GM19452 (cell line): ENCODE results near the gene RANBP3L.
"Not testable (repeated sequence)": the region's sequence is repeated elsewhere in the genome, so short reads cannot be mapped to it uniquely, and the experiment has no call there.

ENCODE experiments used
- ATAC-seq: cut with Tn5 transposase; IDR thresholded peaks from one replicate; pipeline ENCODE4 v1.9.1; 2021; ENCODE audit not compliant: unreplicated experiment

The RANBP3L gene, protein sequence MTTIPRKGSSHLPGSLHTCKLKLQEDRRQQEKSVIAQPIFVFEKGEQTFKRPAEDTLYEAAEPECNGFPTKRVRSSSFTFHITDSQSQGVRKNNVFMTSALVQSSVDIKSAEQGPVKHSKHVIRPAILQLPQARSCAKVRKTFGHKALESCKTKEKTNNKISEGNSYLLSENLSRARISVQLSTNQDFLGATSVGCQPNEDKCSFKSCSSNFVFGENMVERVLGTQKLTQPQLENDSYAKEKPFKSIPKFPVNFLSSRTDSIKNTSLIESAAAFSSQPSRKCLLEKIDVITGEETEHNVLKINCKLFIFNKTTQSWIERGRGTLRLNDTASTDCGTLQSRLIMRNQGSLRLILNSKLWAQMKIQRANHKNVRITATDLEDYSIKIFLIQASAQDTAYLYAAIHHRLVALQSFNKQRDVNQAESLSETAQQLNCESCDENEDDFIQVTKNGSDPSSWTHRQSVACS

GRCh38 chr5:36301858-36302603 is at the start of gene RANBP3L:
Gene RANBP3L (minus strand): TSS chr5:36301902. CDS start chr5:36301416, 486 bp downstream.
- no peak for ATAC-seq

- no peak for ATAC-seq
Measured at GRCh38 chr5:36346896-36347690, 45.4 kb upstream of the RANBP3L start.

GRCh38 chr5:36344899-36345298 is 43.2 kb upstream of the RANBP3L start:
- ATAC-seq, result no peak

DNA sequence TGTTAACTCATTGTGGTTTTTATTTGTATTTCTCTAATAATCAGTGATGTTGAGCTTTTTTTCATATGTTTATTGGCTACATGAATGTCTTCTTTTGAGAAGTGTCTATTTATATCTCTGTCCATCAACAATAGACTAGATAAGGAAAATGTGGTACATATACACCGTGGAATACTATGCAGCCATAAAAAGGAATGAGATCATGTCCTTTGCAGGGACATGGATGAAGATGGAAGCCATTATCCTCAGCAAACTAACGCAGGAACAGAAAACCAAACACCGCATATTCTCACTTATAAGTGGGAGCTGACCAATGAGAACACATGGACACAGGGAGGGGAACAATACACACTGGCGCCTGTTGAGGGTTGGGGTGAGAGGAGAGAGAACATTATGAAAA is 40.0 kb upstream of the RANBP3L start:
- not testable (repeated sequence) for ATAC-seq

DNA sequence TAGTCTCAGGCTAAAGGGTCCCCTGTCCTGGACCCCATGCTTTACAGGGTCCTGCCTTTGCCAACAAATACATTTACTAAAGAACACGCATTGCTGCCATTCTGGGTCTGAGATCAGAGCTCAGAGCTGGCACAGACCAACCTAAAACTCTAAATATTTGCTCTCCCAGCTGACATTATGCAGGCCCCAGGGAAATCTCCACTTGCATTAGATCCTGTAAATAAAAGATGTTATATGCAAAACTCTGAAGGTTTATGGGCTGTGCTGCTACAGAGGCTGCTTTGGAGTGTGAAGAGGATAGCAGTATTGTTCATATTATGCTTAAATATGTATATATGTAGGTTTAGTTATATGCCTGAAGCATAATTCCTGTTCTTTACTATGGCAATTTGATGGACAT is 35.9 kb upstream of the RANBP3L start:
- no peak for ATAC-seq

GRCh38 chr5:36334315-36334714 is 32.6 kb upstream of the RANBP3L start:
- ATAC-seq, result no peak

DNA sequence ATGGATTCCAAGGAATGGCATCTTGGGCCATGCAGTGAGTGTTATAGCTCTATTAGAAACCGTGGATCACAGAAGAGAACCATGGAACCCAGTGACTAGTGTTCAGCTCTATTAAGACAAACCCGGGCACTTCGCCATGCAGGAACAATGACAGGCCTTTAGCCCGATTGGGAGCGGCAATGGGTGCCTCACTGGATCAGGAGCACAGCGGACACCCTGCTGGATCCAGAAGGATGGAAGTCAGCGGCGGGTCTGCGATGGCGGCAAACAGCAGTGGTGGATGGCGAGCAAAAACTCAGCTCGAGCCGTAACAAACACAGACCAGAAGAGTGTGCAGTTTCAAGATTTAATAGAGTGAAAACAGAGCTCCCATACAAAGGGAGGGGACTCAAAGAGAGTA is 31.0 kb upstream of the RANBP3L start:
- not testable (repeated sequence) for ATAC-seq

GRCh38 chr5:36325196-36325595 is 23.5 kb upstream of the RANBP3L start:
- no peak for ATAC-seq

GRCh38 chr5:36323926-36324781 is 22.5 kb upstream of the RANBP3L start:
- ATAC-seq, result no peak

DNA sequence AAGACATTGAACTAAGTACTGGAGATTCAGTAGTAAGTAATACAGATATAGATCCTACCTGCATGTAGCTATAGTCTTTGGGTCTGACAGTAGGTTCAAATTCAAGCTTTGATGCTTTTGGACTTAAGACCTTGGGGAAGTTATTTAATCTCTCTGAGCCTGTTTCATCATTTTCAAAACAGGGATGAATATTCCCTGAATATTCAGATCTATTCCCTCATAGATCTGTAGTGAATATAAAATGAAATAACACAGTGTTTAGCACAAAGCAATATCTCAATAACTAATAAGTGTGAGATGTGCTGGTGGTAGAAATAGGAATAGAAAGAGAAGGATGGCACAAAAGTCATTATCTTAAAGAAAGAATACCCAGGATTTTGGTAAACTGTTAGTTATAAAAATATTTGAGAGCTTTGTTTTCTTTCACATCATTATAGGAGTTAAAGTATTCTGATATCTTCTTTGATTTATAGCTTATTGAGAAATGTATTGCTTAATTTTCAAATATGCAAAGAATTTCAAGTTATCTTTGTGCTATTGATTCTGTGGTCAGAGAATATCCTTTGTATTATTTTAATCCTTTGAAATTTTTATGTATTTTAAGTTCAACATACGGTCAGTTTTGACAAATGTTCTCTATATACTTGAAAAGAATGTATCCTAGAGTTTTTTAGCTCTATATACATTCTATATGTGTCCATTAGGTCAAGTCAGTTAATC is 11.4 kb upstream of the RANBP3L start:
- ATAC-seq, result no peak

GRCh38 chr5:36311956-36312355 is 10.3 kb upstream of the RANBP3L start:
- ATAC-seq, result no peak

DNA sequence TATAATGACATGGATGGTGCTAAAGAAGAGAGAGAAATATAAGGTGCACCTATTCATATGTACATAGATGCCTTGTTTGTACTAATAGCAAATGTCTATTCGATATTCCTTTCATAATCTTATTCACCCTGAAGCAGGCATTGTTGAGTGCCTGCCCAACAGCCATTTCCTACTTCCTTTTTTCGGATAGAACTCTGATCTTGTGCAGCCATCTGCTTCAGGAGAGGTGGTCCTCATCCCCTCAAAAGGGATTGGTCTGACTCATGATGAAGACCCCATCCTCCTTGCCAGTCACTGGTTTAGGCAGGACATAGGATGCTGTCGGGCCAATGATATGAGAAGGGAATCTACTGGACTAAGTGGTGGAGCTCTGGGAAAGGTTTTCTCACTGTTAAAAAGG is 8.4 kb upstream of the RANBP3L start:
- ATAC-seq, result no peak

DNA sequence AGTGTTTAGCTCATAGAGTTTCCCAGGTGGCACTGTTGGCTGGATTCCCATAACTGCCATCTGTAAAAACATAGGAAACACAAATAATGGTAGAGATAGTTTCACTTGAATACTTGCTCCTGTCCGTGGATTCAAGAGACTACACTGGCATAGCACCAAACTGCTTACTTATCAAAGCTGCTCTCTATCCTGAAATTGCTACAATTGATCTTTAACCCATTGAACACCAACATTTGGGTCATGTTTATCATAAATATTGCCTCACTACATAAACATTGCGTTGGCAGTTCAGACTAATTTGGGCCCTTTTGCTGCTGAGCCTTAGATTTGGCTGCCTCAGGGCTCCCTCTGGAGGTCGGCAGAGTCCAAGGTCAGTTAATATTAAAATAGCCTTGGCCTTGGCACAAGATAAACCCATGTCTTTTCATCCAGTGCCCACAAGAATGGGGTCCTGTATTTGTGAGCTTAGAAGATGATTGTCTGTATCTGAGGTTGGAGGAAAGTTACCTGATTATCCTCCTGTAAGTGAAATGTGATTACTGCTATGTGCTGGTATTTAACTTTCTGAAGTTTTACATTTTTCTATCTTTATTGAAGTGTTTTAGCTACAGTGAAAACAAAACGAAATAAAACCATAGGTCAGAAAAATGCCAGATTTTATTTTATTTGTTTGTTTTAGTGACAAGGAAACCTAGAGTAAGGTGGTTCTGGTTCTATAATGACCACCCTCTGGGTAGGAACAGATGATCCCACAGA is 4.0 kb upstream of the RANBP3L start:
- peak; percentile 71 for ATAC-seq

DNA sequence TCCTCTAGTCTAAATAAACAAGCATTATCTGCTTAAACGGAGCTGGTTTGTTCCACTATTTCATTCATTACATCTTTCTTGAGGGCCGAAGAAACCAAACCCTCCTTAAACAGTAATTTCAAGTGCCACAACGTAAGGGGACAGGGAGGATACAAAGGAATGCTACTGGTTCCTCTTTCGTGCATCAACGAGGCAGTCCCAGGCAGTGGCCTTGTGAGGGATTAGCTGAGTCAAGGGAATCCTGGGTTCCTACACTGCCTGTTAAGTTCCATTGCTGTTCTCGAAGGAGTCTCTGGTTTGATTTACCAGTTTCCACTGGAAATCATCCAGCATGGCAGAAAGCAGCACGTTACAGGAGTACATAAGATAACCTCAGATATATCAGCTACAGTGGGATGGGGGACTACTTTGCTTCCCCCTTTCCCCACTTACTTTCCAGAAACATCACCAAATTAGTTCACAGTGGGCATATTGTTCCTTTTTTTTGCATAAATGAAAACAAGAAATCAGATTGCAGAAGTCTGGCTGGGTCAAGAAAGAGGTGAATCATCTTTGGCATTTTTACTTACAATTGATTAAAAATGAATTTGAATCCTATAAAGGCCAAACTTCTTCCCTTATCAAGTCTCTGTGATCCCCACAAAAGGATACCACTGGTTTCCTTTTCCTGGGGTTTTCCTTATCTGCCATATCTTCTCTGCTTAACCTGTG is 2.5 kb upstream of the RANBP3L start:
- ATAC-seq, result no peak

DNA sequence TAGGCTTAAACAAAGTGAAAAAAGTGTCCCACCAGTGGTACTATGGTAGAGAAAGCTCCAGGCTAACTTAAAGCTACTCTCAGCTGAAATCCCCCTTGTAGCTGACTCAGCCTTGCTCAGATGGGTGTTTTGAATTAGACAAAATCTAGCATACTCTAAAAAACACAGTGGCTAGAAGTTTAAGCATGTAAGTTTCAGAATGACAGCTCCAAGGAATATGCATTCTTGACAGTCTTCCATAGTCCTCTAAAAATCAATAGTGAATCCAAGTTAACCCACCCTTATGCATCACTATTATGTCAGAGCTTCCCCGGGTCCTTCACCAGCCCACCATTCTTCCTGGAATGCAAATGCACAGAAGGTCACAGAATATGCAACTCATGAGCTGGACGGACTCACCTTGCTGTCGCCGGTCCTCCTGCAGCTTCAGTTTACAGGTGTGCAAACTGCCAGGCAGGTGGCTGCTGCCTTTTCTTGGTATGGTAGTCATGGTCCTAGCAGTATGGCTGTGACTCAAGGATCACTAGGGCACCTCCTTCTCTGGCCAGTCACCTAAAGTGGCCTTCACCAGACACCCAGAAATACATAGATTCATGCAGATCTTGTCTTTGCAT is 668 bp downstream of the RANBP3L start:
- no peak for ATAC-seq

GRCh38 chr5:36300191-36300926 is 1.3 kb downstream of the RANBP3L start:
- ATAC-seq, result no peak

DNA sequence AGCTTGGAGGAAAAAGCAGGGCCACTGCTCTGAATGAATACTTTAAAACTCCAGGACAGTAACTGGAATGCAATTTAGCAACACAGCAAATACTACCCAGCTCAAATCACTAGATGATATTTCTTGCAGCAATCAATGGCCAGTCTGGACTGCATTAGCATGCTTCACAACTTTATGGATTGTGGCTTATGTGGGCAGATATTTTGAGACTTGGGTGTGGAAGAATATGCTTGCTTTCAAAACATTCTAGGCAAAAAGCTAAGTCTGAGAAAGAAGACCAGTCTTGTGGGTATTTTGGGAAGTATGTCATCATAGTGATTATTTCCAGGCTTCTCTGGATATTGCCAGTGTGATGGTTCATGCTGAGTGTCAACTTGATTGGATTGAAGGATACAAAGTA is 3.1 kb downstream of the RANBP3L start:
- ATAC-seq, result no peak
